ENCODE measurements around the gene GCM1.

DNA sequence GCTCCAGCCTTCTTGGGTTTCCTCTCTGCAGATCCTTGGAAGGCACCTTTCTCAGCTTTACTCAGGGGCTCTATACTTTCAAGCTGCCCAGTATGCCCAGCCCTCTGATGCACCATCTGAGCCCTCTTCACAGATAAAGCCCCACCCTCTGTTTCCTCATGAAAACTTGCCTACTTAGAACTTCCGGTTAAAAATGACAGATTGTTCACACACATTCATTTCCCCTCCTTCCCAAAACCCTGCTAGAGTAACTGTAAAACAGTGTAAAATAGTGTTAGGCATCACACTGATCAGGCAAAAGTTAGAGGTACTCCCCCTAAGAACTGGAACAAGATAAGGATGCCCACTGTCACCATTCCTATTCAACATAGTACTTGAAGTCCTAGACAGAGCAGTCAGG is 14.0 kb upstream of the GCM1 start:
- TF ChIP-seq, protein P1, sequence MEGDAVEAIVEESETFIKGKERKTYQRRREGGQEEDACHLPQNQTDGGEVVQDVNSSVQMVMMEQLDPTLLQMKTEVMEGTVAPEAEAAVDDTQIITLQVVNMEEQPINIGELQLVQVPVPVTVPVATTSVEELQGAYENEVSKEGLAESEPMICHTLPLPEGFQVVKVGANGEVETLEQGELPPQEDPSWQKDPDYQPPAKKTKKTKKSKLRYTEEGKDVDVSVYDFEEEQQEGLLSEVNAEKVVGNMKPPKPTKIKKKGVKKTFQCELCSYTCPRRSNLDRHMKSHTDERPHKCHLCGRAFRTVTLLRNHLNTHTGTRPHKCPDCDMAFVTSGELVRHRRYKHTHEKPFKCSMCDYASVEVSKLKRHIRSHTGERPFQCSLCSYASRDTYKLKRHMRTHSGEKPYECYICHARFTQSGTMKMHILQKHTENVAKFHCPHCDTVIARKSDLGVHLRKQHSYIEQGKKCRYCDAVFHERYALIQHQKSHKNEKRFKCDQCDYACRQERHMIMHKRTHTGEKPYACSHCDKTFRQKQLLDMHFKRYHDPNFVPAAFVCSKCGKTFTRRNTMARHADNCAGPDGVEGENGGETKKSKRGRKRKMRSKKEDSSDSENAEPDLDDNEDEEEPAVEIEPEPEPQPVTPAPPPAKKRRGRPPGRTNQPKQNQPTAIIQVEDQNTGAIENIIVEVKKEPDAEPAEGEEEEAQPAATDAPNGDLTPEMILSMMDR (IDR thresholded peaks at IDR 0.05; ENCODE audit: low read depth, low read length) = no peak
- TF ChIP-seq POLR2A (IDR thresholded peaks at IDR 0.05; ENCODE audit: extremely low read depth, insufficient read length) = no peak

Data from NB4 (cell line).